Measurements from ENCODE around the gene RDM1. TPM values are rescaled to one million over a fixed set of nuclear protein-coding genes. Genes with fewer than 3 reads are reported as not detected.

Gene RDM1
- total and polyA plus RNA-seq, 8 donors, result 0.31 TPM; not detected in 7

DNA sequence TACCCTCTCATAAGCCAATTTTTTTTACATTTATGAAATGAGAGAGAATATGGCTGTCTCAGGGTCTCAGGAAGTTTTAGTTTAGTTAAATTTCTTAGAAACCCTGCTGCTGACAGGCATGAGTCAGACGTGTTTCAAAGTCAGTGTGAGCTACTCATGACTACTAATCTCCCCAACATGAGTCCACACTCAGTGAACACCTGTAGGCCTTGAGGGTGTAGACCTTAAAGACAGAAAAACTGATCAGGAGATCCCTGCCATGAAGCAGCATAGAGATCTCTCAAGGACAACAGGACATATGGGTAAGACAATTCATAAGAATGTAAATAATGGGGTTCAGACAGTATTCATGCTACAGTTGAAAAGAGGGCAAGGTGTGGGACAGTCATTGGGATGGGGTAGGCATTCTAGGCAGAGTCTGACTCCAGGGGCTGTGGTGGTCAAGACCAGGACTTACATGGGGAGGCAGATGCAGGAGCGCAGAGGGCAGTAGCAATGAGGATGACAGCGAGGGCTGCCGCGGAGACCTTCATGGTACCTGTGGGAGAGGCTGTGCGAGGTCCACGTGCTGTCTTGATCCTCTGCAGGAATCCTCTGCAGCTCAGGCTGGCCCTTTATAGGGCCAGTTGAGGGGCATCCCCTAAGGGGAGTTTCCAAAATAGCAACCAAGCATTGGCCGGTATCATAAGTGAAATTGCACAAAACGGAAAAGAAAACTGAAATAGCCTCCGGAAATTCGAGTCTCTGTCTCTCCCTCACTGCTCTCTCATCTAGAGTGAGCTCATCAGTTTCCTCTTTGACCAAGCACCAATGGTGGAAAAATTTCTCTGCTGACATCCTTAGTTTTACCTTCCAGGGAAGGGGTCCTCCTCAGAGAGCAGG, 50.6 kb downstream of the RDM1 start, which contains the start of gene CCL5:
Gene CCL5 (minus strand): TSS at position 588 of the 882 bp plus-strand sequence.
- ATAC-seq, result peak in 3 of 4 donors; percentile 38 to 46 (median 38)
- H3K36me3 ChIP-seq, result no peaks in the 10 kb centered on the region
- no peaks in the 10 kb centered on the region for H3K9me3 ChIP-seq
- no peak for DNase-seq
- WGBS, 2 donors, result 68 to 72% methylated on average over 11 of the region's 11 CpGs
- no peak for FAIRE-seq
- no peaks in the 10 kb centered on the region for H3K4me1 ChIP-seq
- no peak within 1 kb of the TSS for H3K4me3 ChIP-seq
- H3K27me3 ChIP-seq, result no peaks in the 10 kb centered on the region
- H3K27ac ChIP-seq, result no peak within 1 kb of the TSS
- intact Hi-C loops (cut with DNase I), result no loop called here
- TF ChIP-seq CTCF (IDR thresholded peaks at IDR 0.05), result no peak

DNA sequence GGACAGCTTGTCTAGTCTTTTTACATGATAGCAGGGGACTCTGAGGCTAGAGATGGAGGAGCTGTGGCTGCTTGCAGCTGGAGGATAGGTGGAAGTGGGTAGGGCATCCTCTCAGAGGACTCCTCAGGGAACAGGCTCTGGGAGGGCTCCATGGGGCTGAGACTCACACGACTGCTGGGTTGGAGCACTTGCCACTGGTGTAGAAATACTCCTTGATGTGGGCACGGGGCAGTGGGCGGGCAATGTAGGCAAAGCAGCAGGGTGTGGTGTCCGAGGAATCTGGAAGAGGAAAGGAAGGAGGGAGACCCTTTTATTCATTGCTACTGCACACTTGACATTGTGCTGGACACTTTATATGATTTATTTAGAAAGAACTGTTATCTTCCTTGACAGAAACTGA, 52.2 kb downstream of the RDM1 start:
- ATAC-seq (no peak), FAIRE-seq (no peak), DNase-seq (no peak)
- no peak for TF ChIP-seq CTCF (IDR thresholded peaks at IDR 0.05)
- intact Hi-C loops (cut with DNase I), result no loop called here
- Histone ChIP-seq H3K4me3 (no peak overlapping the region), H3K36me3 (no peaks in the 10 kb centered on the region), H3K27me3 (no peaks in the 10 kb centered on the region), H3K9me3 (no peaks in the 10 kb centered on the region), H3K27ac (no peak overlapping the region), H3K4me1 (no peaks in the 10 kb centered on the region)
- 66 to 67% methylated on average over 4 of the region's 4 CpGs for WGBS, 2 donors

GRCh38 chr17:35877345-35878029, 53.1 kb downstream of the RDM1 start:
- ATAC-seq (no peak), FAIRE-seq (no peak), DNase-seq (no peak)
- no peaks in the 10 kb centered on the region for H3K27me3 ChIP-seq
- H3K4me3 ChIP-seq, result no peak overlapping the region
- TF ChIP-seq CTCF (IDR thresholded peaks at IDR 0.05), result no peak
- no peaks in the 10 kb centered on the region for H3K9me3 ChIP-seq
- intact Hi-C loops (cut with DNase I), result no loop called here
- H3K4me1 ChIP-seq, result no peaks in the 10 kb centered on the region
- no peaks in the 10 kb centered on the region for H3K36me3 ChIP-seq
- no peak overlapping the region for H3K27ac ChIP-seq

DNA sequence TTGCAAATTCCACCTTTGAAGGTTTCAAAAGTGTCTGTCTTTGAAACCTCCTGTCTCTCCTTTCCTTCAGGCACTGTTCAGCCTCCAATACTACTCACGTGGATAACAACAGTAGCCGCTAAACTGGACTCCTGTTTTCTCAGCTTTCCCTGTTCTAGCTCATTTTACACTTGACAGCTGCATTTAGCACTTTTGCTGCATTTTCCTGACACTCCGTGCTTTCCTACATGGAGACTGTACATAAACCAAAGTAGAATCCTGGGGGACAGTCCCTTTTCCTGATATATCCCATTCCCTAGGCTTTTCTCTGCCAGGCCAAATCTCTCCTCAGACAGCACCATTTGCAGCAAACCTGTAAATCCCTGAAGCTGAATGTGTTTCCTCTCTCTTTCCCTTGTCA, 54.0 kb downstream of the RDM1 start:
- TF ChIP-seq CTCF (IDR thresholded peaks at IDR 0.05), result no peak
- FAIRE-seq (no peak), ATAC-seq (no peak), DNase-seq (no peak)
- Histone ChIP-seq H3K27ac (no peak overlapping the region), H3K36me3 (no peaks in the 10 kb centered on the region), H3K9me3 (no peaks in the 10 kb centered on the region), H3K4me3 (no peak overlapping the region), H3K4me1 (no peaks in the 10 kb centered on the region), H3K27me3 (no peaks in the 10 kb centered on the region)
- WGBS, 2 donors, result 80 to 93% methylated on average over 3 of the region's 3 CpGs
- intact Hi-C loops (cut with DNase I), result no loop called here

- H3K4me1 ChIP-seq, result no peaks in the 10 kb centered on the region
- DNase-seq (no peak), FAIRE-seq (no peak), ATAC-seq (no peak)
- H3K36me3 ChIP-seq, result no peaks in the 10 kb centered on the region
- H3K27ac ChIP-seq, result no peak overlapping the region
- WGBS, 2 donors, result 76 to 78% methylated on average over 3 of the region's 3 CpGs
- H3K4me3 ChIP-seq, result no peak overlapping the region
- TF ChIP-seq CTCF (IDR thresholded peaks at IDR 0.05), result no peak
- no peaks in the 10 kb centered on the region for H3K27me3 ChIP-seq
- no peaks in the 10 kb centered on the region for H3K9me3 ChIP-seq
- intact Hi-C loops (cut with DNase I), result no loop called here
Observed at GRCh38 chr17:35875800-35876139, 54.8 kb downstream of the RDM1 start.

Data from pancreas (tissue), 10 donors.